Natural killer cell (primary cell): ENCODE results near the gene PITPNM3. TPM values are rescaled to one million over a fixed set of nuclear protein-coding genes. Genes with fewer than 3 reads are reported as not detected.

Source experiments
- ATAC-seq, 3 donors: fragments of 150-1000 bp in 2 of 3; fragments of 200-7000 bp in 1 of 3; cut with Tn5 transposase; 1 replicate in 1 of 3; 2 replicates in 2 of 3; pipeline ENCODE4 v1.10.0; 2021; ENCODE audit warnings: mild to moderate bottlenecking in 2 of 3, moderate library complexity in 2 of 3
- DNase-seq, 2 donors: peaks; one replicate each; pipeline versions ENCODE4 v3.0.0 to v3.0.0-alpha.2; 2013 to 2021; ENCODE audit warnings: mixed read lengths in 1 of 2
- H3K27ac ChIP-seq: one replicate; pipeline ENCODE4 v1.5.1; 2013; ENCODE audit warnings: mild to moderate bottlenecking, low read length
- H3K27me3 ChIP-seq: one replicate; pipeline ENCODE4 v1.6.1; 2013; ENCODE audit warnings: low read length; ENCODE audit not compliant: control insufficient read depth, insufficient read depth
- H3K36me3 ChIP-seq: one replicate; pipeline ENCODE4 v1.6.1; 2013; ENCODE audit warnings: low read length; ENCODE audit not compliant: control insufficient read depth, insufficient read depth
- H3K4me1 ChIP-seq: one replicate; pipeline ENCODE4 v1.6.1; 2013; ENCODE audit warnings: low read length; ENCODE audit not compliant: control insufficient read depth, insufficient read depth
- H3K4me3 ChIP-seq: one replicate; pipeline ENCODE4 v1.5.1; 2013; ENCODE audit warnings: low read length
- H3K9me3 ChIP-seq: one replicate; pipeline ENCODE4 v1.6.1; 2013; ENCODE audit warnings: low read length; ENCODE audit not compliant: control insufficient read depth, insufficient read depth
- H3K27ac Mint-ChIP-seq, 2 donors: one replicate each; pipeline ENCODE4 v1.8.0; 2022; ENCODE audit warnings: mild to moderate bottlenecking in 2 of 2, mixed read lengths in 2 of 2, moderate library complexity in 1 of 2
- H3K27me3 Mint-ChIP-seq, 2 donors: one replicate each; pipeline ENCODE4 v1.8.0; 2022; ENCODE audit warnings: low read depth in 2 of 2, mixed read lengths in 2 of 2
- H3K36me3 Mint-ChIP-seq: one replicate; pipeline ENCODE4 v1.8.0; 2022; ENCODE audit warnings: mixed read lengths
- H3K4me1 Mint-ChIP-seq, 2 donors: one replicate each; pipeline ENCODE4 v1.8.0; 2022; ENCODE audit warnings: mixed read lengths in 2 of 2
- H3K4me3 Mint-ChIP-seq: one replicate; pipeline ENCODE4 v1.8.0; 2022; ENCODE audit warnings: mild to moderate bottlenecking, moderate library complexity, mixed read lengths
- H3K9me3 Mint-ChIP-seq, 2 donors: one replicate each; pipeline ENCODE4 v1.8.0; 2022; ENCODE audit warnings: mixed read lengths in 2 of 2
- WGBS: methylation state at CpG from one replicate; pipeline ENCODE4 v1.1.7; 2013; ENCODE audit warnings: missing lambda C conversion rate; ENCODE audit not compliant: insufficient coverage; 5-methylcytosine and 5-hydroxymethylcytosine counted together
- intact Hi-C: fragments of 100-400 bp; cut with micrococcal nuclease; formaldehyde crosslinking; loops from one replicate; pipeline ENCODE4 v1.14.2; 2022
- total RNA-seq, 4 donors: library from RNA; stranded (reverse); fragments of 120-200 nt in 1 of 4; gene quantifications; one replicate each; pipeline versions ENCODE4 v1.2.3 to v1.2.4, GENCODE V29; 2013 to 2022
- TF ChIP-seq, protein P1 (sequence below): fragments of 200-600 bp; IDR thresholded peaks from one replicate; pipeline ENCODE4 v1.8.0; 2022; ENCODE audit warnings: antibody characterized with exemption

Gene PITPNM3
- total RNA-seq, 3 donors from 2014 or later (not counting 1 experiment from before 2014, with no cell fraction given) = 0.42 to 0.75 (median 0.50) TPM

DNA sequence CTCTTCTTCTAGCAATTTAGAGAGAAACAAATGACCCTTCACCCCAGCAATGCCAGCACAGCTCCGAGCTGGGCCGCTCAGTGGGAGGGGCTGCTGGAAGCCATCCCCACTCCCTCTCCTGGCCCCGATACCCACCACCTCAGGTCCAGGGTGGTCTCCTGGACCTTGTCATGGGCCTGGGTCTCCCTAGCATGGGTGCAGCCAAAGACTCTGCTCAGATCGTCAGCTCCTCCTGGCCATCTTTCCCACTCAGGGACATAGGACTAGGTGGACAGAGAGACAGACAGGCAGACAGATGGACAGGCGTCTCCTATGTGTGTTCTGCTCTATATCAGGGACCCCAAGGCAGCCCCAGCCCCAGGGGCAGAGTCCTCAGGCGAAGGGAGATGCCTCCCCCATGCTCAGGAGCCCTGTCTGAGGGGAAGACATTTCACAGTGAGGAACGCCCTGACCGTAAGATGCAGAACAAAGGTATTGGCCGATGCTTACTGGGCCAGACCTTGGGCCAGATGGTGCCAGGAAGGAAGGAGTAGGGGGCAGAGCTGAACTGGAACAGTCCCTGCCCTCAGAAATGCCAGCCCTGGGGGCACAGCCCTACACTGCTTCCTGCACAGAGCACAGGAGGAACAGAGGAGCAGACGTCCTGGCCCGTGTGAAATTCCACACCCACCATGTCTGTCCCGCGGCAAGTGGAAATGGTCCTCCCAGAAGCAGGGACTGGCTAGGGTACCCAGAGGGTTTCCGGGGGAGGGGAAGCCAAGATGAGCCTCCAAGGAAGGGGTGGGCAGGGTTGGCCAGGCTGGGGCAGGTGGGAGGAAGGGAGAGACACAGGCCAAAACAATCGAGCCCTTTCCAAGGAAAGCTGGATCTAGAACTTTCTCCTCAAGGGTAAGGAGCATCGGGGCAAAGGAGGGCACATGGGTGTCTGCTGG is 13.0 kb downstream of the PITPNM3 start:
- TF ChIP-seq, protein P1, sequence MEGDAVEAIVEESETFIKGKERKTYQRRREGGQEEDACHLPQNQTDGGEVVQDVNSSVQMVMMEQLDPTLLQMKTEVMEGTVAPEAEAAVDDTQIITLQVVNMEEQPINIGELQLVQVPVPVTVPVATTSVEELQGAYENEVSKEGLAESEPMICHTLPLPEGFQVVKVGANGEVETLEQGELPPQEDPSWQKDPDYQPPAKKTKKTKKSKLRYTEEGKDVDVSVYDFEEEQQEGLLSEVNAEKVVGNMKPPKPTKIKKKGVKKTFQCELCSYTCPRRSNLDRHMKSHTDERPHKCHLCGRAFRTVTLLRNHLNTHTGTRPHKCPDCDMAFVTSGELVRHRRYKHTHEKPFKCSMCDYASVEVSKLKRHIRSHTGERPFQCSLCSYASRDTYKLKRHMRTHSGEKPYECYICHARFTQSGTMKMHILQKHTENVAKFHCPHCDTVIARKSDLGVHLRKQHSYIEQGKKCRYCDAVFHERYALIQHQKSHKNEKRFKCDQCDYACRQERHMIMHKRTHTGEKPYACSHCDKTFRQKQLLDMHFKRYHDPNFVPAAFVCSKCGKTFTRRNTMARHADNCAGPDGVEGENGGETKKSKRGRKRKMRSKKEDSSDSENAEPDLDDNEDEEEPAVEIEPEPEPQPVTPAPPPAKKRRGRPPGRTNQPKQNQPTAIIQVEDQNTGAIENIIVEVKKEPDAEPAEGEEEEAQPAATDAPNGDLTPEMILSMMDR = no peak
- H3K27me3 Mint-ChIP-seq = peaks cover 5 to 9% of the 10 kb centered on the region in 2 donors
- Histone ChIP-seq H3K9me3 (no peaks in the 10 kb centered on the region), H3K27ac (no peak overlapping the region), H3K4me1 (peaks cover 4% of the 10 kb centered on the region), H3K36me3 (no peaks in the 10 kb centered on the region), H3K27me3 (no peaks in the 10 kb centered on the region), H3K4me3 (no peak overlapping the region)
- ATAC-seq (no peak), DNase-seq (no peak)
- H3K36me3 Mint-ChIP-seq = no peaks in the 10 kb centered on the region
- WGBS = 89% methylated on average over 16 of the region's 16 CpGs
- no peak overlapping the region for H3K27ac Mint-ChIP-seq
- H3K4me1 Mint-ChIP-seq = peaks cover 0 to 3% of the 10 kb centered on the region in 2 donors
- H3K4me3 Mint-ChIP-seq = no peak overlapping the region
- intact Hi-C loops = no loop called here
- H3K9me3 Mint-ChIP-seq = no peaks in the 10 kb centered on the region

DNA sequence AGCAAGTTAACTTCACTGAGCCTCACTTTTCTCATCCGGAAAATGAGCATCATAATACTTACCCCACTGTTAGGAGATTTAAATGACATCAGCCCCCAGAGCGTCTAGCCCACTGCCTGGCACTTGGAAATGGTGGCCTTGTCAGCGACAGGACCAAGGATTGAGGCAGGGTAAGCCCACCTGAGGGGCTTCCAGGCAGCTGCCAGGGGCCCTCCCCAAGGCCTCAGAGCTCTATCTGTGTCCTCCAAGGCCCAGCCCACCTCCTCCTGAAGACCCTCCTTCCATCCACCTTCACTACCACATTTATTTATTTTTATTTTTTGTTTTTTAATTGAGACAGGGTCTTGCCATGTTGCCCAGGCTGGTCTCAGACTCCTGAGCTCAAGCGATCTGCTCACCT is 13.8 kb downstream of the PITPNM3 start:
- Histone ChIP-seq H3K27ac (no peak overlapping the region), H3K36me3 (no peaks in the 10 kb centered on the region), H3K4me1 (no peaks in the 10 kb centered on the region), H3K4me3 (no peak overlapping the region), H3K9me3 (no peaks in the 10 kb centered on the region), H3K27me3 (no peaks in the 10 kb centered on the region)
- H3K4me1 Mint-ChIP-seq = no peaks in the 10 kb centered on the region
- no peak for ATAC-seq
- TF ChIP-seq, protein P1 = no peak
- WGBS = 90% methylated on average over 4 of the region's 4 CpGs
- H3K9me3 Mint-ChIP-seq = no peaks in the 10 kb centered on the region
- H3K27ac Mint-ChIP-seq = no peak overlapping the region
- H3K36me3 Mint-ChIP-seq = no peaks in the 10 kb centered on the region
- DNase-seq = no peak
- H3K27me3 Mint-ChIP-seq = peaks cover 0 to 9% of the 10 kb centered on the region in 2 donors
- intact Hi-C loops = no loop called here
- no peak overlapping the region for H3K4me3 Mint-ChIP-seq

DNA sequence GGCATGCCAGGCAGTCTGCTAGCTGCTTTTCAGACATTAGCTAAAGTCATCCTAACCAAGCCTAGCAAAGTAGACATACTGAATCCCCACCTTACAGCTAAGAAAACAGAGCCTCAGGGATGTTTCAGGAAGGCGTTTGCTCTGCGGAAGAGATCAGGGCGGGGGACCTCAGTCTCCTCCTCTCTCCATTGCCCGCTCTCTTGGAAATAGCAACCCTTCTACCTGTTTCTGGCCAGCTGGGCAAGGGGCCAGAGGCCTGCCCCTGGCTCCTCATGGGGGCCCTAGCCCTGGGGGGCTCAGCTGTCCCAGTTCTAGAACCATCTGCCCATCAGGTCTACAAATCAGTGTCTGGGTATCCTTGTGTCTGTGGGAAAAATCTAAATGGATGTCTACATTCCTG is 14.5 kb downstream of the PITPNM3 start:
- Histone ChIP-seq H3K9me3 (no peaks in the 10 kb centered on the region), H3K4me3 (no peak overlapping the region), H3K36me3 (no peaks in the 10 kb centered on the region), H3K27me3 (no peaks in the 10 kb centered on the region), H3K27ac (no peak overlapping the region), H3K4me1 (no peaks in the 10 kb centered on the region)
- H3K36me3 Mint-ChIP-seq = no peaks in the 10 kb centered on the region
- no peaks in the 10 kb centered on the region for H3K9me3 Mint-ChIP-seq
- H3K27ac Mint-ChIP-seq = no peak overlapping the region
- H3K4me1 Mint-ChIP-seq = no peaks in the 10 kb centered on the region
- TF ChIP-seq, protein P1 = no peak
- DNase-seq (no peak), ATAC-seq (no peak)
- 95% methylated on average over 4 of the region's 4 CpGs for WGBS
- intact Hi-C loops = no loop called here
- H3K4me3 Mint-ChIP-seq = no peak overlapping the region
- H3K27me3 Mint-ChIP-seq = peaks cover 0 to 7% of the 10 kb centered on the region in 2 donors
